NCI-H1694 treated with DMSO at 0.1 percent for 48 hours (cell line): ENCODE results near the gene QRICH1.

Experiments
- DNase-seq: peaks from one replicate; lab custom pipeline; 2025; lab: John Stamatoyannopoulos, UW

The QRICH1 gene

DNA sequence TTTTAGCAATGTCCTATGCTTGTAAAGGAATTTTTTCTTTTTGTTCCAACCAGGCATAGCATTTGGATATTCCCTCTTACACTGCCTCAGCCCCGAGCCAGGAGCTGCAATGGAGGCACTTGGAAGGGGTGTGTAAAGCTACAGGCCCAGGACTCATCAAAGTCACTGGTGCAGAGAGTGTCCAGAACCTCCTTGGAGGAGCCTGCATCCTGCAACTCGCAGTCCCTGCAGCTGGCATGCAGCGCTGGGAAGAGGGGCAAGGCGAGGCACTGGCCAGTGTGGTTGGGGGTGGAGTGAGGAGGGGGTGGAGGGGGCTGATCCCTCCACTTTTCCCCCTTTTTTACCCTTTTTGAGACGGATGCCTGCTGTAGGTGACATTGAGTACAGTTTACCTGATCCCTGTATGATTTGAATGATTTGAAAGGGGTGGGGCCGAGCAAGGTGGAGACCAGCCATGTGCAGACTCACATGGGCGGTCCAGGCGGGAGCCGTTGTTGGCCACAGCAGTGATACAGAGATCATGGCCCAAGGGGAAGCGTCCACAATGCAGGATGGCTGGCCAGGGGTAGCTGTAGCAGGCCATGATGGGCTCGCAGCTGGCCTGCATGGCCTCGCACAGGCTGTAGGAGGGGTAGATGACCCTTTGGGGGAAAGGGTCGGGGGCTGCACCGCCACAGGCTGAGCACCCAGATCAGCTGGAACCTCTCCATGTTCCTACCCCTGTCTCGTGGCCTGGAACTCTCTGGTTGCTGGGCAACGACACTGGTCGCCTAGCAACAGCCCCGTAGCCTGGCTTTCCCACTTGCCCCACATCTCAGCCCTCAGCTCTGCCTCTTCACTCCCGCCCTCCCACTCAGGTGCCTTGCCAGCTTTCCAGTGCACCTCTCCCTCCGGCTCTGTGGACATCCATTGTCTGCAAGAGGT lies 95.9 kb downstream of the QRICH1 start:
- DNase-seq = no peak

DNA sequence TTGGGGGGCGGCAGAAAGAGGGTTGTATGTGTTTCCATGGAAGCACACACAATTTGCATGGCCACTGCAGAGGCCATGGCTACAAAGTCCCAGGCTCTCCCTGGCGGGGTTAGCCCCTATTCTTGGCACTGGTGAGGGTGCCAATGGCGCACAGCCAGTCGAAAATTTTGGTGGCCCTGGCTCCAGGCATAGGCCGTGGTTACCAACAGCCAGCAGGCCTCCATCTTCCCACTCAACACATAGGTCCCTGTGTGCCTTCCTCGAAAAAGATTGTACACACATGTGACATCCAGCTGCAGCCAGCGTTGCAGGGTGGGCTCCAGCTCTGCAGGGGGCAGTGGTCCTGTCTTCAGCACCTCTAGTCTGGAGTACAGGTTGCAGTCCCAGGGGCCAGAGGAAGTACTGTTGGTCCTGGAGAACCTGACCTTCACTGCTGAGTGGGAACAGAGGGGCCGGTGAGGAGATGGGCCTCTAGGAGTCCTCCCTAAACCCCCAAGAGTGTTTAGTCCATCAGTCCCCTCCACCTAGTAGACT lies 96.7 kb downstream of the QRICH1 start:
- DNase-seq = no peak

DNA sequence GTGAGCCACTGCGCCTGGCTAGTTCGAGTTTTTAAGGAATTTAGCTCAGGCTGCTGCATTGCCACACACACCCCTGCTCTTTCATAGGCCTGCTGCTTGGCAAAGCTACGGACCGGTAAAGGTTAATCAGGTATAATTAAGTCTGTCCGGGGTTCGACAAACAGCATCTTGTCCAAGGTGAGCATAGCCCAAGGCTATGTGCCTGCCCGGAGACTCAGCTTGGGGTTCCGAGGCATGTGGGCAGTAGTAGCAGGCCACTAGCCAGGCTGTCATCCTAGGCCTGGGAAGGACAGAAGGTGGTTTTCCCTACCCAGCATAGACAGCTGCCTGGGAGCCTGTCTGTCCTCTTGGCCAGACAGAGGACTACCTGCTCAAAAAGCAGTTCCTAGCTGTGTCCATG lies 97.2 kb downstream of the QRICH1 start:
- DNase-seq = no peak

DNA sequence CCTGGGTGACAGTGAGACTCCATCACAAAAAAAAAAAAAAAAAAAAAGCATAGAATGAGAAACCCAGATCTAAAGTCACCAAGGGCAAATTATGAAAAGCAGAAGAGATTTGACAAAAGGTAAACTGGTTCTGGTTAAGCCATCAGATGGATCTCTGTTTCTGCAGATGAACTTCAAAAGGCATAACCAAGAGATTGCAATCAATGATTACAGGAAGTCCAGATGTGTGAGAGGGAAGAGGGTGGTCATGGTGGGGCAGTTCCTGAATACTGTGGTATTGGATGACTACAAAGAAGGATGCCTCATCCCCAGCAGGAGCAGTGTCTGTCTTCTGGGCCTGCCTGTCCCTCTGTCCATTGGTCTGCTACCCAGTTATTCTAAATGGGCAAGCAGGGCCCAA lies 100.0 kb downstream of the QRICH1 start:
- no peak for DNase-seq

DNA sequence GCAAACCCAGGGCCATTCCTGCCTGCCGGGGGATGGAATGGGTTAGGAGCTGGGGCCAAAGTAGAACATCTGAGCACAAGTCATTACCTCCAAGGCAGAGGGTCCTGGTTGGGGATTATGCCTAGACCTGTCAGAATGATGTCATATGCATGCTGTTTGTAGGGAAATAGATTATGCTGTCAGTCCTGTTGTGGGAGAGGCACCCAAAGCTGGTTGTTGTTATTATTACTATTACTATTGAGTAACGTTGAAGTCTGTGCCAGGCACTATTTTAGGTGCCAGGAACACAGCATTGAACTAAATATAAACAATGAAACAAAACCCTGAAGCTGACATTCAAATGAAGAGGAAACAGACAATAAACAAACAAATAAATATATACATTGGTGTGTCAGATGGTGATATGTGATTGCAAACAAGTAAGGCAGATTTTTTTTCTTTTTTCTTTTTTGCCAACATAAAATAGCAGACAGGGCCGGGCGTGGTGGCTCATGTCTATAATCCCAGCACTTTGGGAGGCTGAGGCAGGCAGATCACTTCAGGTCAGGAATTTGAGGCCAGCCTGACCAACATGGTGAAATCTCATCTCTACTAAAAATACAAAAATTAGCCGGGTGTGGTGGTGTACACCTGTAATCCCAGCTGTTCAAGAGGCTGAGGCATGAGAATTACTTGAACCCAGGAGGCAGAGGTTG lies 101.9 kb downstream of the QRICH1 start:
- DNase-seq = no peak

DNA sequence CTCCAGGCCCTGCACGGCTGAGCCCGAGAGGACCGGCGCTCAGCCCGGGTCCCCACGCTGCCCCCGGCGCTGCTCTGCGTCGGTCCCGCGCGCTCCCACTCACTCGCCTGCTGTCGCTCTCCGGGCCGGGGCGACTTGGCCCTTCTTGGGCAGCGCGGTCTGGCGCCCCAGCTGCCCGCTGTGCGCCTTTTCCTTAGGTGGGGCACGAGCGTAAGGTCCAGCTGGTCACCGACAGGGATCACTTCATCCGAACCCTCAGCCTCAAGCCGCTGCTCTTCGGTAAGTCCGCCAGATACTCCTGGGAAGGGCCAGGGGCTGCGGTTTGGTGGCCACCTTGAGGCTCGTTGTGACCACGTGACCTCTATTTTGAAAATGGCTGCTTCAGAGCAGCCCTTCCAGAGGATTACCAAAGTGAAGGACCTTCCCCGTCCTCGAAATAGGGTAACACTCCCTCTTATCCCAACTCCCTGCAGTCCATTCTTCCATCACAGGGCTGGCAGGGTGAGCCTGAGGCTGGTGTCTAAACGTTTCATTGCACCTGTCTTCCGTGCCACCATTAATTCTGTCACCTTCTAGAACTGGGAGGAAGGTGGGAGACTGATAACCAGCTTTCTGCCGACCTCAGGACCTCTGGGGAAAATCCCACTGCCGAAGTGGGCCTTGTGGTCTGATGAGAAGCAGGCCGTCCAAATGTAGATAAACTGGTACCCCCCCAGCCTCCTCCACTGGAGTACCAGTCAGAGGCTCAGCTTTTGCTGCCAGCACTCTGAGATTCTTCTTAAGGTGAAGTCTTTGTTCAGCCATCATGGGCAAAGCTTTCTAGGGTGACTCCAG lies 103.0 kb downstream of the QRICH1 start:
- DNase-seq = no peak

DNA sequence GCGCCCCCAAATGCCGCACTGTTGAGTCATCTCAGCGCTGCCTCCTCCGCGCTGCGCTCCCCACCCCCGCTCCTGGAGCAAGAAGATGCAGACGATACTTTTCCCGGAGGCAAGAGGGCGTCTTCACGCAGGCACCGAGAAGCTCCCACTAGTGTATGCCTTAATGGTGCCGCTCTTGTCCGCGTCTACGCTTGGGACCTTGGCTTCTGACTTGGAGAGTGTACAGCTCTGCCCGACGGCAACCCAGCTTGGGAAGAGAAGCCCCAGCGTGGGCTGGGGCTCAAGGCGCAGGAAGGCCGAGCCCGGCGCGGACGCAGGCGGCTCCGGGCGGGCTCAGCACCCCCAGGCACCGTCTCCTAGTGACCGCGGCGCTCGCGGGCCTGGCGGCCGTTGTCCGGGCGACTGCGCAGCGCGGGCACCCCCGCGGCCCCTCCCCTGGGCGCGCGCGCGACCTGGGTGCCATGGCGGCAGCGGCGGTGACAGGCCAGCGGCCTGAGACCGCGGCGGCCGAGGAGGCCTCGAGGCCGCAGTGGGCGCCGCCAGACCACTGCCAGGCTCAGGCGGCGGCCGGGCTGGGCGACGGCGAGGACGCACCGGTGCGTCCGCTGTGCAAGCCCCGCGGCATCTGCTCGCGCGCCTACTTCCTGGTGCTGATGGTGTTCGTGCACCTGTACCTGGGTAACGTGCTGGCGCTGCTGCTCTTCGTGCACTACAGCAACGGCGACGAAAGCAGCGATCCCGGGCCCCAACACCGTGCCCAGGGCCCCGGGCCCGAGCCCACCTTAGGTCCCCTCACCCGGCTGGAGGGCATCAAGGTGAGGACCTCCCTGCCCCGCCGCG lies 103.9 kb downstream of the QRICH1 start, which contains the start of gene P4HTM:
Gene P4HTM (plus strand): TSS at position 446 of the 840 bp plus-strand sequence. CDS start 16 bp downstream, at position 462.
- no peak for DNase-seq

DNA sequence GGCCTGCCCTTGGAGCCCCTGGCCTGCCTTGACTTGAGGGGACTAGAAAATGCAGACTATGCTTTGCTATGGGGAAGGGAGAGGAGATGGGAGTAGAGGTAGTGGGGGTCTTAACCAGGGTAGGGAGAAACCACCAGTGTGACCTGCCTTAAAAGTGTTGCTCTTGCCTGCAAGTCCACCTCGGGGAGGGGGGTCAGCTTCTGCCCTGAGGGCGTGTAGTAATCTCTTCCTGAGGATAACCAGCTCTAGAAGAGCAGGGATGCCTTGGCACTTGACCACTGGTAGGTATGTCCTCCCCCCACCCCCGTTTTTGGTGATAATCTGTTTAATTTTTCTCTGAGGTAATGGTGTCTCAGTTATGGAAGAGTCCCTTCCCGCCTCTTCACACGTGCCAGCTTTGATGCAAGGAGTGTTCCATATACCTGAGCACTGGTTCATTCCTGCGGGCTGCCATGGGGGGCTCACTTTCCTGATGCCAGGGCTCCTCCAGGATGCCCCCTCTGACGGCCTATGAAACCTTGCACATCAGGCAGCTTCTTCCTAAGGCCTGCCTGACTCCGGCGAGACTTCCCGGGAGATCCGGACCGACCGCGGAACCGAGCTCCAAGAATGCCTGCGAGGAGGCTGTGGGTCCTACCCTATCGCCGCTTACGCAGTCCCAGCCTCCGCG lies 104.6 kb downstream of the QRICH1 start:
- DNase-seq = no peak

DNA sequence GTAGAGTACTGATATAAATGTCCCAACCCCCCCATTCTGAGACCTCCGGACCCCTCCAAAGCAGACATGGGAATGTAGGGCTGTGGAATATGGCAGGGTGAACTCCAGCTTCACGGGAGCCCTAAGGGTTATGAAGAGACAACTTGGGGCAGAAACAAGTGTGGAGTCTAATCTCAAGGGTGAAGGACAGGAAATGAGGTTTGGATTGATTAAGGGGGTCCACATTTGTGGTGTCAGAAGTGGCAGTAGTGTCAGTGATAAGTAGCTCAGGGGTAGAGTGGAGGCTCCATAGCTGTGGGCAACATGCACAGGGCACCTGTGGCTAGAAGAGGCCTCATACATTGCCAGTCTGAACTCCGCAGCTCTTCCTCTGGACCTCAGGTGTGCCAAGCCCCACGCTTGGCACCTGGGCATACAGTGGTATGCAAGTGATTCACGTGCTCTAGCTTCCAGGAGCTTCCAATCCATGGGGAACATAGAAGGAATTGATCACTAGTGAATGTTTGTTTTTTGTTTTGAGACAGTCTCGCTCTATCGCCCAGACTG lies 108.0 kb downstream of the QRICH1 start:
- DNase-seq = no peak

DNA sequence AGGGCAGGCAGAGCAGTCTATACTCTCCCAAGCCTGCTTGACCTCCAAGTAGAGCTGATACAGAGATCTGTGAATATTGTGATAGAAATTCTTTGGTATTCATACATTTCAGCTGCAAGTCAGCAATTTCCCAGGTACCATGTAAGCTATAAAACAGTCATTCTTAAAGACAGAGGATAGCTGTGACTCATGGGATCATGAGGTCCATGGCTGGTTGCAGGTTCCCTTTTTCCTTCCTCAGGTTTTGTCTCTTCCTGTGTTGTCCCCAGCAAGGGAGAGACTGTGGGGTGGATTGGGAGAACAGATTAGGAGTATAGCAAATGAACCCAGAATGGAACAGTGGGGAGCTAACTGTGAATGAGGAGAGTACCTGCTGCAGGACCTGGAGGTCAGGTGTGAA lies 109.2 kb downstream of the QRICH1 start:
- no peak for DNase-seq

DNA sequence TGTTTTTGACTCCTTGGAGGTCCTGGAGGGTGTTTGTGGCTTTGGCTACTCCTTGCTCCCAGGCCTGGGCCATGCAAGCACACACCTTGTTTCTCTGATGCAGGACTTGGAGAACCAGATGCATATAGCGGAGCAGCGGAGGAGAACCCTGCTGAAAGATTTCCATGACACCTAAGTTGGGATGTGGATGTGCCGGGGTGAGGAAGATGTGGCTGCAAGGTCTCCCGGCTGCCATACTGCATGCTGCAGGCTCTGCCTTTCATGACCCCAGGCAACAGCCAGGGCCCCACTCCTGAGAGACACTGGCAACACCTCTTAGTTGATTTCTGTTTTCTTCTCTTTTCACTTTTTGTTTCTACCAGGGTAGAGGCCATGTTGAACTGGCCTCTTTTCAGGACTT lies 110.8 kb downstream of the QRICH1 start:
- DNase-seq = no peak

DNA sequence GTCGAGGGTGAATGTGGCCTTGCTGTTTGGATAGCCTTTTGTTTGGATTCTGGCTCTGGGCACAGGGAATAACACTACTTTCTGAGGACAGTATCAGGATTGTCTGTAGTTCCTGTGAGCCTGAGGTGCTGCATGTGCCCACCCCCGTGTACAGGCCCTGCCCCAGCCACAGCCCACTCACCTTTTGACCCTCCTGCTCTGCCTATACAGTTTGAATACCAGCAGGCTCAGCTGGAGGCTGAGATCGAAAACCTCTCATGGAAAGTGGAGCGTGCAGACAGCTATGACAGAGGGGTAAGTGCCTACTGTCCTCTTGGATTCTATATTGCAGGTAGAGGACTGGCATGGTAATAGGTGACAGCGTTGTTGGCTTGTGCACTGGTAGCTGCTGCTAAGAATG lies 111.2 kb downstream of the QRICH1 start:
- DNase-seq = no peak

DNA sequence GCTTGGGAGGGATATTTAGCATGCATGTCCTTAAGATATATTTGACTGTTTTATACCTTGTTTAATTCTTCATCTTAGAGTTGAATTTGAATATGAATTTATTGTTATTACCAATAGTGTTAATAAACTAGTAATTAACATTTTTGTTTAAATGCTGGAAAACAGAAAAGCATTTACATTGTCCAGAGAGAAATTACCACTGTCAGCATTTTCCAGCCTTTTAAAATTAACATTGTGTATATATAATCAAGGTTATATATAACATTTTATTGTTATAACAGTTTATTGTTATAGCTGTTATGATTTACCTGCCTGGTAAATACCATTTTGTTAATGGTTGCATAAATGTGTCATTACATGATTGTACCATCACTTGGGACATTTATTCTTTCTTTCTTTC lies 111.9 kb downstream of the QRICH1 start:
- no peak for DNase-seq

DNA sequence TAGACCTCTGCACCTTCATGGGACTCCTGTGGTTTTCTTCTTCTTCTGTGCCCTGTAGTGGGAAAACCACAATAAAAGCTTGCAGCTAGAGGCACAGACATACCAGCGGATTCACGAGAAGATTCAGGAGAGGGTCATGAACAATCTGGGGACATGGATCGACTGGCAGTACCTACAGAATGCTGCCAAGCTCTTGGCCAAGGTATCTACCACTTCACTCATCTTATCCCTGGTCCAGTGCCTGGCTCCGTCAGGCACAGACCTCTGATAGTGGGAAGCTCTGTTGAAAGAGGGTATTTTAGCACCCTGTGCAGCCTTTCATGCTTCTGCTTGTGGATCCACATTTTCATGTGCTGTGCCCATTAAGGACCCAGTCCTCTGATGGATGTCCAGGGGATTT lies 113.6 kb downstream of the QRICH1 start:
- DNase-seq = no peak
